Activated gamma-delta T cell treated with Interleukin-2 at 50 U/mL for 16 hours (primary cell): ENCODE results near the gene SIDT1.

Source experiments
- DNase-seq: peaks from one replicate; pipeline ENCODE4 v3.0.0-alpha.2; 2020

Gene SIDT1

DNA sequence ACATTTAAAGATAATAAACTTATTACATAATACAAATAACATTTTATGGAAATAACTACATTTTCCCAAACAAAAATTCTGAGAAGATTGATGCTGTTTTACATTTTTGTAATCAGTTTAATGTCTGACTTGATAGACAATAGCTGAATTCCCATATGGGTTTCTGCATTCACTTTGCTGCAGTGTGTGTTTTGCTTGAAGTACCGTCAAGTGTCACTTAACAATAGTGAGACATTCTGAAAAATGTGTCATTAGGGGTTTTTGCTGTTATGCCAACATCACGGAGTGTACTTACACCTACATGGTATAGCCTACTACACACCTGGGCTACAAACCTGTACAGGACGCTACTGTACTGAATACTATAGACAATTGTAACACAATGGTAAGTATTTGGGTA, 106.6 kb downstream of the SIDT1 start:
- no peak for DNase-seq

- no peak for DNase-seq
These were observed 111.2 kb downstream of the SIDT1 start for GRCh38 chr3:113643583-113643982.

GRCh38 chr3:113648524-113648923, 116.2 kb downstream of the SIDT1 start:
- no peak for DNase-seq

DNA sequence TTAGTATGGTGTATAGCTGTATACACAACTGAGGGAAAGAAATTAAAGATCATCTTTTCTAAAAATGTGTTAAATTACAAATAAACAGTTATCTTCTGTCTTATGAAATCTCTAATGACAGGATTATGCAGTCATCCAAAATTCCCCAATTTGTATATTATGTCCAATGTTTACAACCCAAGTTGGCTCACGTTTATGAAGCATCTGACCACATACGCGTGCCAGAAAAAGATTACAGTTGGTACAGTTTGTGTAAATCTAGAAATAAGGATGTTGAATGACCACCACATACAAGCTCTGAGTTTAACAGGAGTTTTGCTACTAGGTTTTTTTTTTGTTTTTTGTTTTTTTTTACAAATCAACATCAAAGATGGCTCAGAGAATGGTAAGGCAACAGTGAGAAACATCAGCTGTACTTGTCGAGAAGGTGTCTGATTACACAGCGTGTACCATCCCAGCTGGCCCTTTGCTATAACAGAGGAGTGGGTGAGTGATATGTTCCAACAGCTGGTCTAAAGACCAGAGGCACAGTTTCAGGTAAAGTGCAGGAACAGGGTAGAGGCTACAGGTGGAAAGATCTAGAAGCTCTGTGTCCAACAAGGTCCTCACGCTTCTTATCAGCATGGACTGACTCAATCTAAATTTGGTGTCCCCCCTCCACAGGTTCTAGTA, 117.0 kb downstream of the SIDT1 start:
- no peak for DNase-seq

DNA sequence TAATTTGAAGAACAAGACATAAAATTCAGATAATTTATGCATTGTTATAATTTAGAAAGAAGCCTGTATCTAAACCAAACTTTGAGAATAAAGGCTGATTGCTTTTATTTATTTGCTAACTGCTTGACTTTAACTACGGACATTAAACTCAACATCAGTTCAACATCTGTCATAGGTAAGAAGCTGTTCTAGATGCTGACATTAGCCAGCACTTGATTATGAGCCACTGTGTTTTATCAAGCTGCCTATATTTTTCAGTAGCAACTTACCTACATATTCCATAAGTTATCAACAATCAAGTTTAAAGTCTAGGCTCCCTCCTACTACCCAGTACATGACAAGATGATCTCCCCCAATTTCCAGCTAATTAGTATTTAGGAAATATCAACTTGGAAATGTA, 122.0 kb downstream of the SIDT1 start:
- DNase-seq = no peak

DNA sequence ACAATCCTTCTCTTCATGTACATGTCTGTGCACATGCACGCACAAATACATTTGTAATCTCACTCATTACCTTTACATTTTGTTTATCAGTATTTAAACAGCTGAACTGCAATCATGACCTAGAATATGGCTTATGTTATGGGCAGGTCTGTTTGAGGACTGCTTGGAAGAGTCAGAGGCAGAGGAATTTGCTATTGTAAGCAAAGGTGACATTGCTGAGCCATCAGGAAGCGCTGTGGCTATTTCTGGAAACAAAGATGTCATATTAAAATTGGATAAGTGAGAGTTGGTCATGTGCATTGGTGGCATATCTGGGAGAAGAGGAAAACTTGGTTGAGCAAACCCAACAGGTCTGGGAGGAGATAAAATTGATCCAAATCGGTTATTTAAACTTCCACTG, 122.5 kb downstream of the SIDT1 start:
- DNase-seq = no peak

DNA sequence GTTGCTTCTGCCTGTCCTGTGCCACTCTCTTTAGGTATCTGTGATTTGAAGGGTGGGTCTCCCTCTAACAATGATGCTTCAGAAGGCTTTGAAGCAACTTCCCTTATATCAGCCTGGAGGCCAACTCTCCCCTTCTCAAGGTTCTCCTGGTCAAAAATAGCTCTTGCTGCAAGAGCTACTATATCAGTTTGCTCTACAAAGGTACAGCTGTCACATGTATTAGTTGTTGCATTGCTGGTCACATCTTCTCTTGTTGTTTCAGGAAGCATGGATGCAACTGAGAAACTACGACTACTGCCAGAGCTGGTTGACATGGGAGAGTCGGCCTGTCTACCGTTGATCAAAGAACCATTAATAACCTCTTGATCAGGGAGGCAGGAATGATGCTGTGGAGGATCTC, 125.8 kb downstream of the SIDT1 start:
- DNase-seq = no peak

GRCh38 chr3:113659101-113659541, 126.8 kb downstream of the SIDT1 start:
- no peak for DNase-seq

DNA sequence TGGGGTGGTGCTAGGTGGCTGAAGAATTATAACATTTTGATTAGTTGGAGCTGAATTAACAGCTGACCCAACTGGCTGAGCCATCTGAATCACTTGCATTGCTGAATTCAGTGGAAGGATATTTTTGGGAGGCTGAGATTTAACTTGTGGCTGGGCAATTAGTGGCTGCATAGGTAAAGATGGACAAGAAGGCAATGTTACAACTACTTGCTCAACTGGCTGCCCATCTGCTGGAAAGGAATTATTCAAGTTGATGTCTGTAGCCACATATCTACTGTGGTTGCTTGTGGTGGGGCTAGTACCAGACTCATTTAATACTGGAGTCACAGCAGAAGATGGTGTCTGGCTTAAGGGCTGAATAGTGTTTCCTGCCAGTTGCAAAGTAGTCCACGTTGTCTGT, 127.6 kb downstream of the SIDT1 start:
- no peak for DNase-seq

GRCh38 chr3:113660458-113660857, 128.1 kb downstream of the SIDT1 start:
- no peak for DNase-seq

DNA sequence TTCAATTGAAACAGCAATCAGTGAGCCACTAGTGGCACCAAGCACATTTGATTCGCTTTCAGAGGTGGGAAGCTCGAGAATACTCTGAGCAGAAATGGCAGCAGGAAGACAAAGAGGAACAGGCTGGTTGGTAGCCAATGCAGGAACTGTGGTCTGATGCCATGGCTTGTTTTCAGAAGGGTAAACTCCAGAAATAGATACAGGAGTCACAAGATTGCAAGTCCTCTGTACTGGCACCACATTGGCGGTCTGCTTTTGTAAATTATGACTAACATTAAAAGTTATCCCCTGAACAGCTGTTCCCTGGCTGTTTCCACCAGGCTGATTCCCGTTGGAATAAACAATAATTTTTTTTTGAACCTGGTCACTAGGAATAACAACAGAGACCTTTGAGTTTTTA, 128.5 kb downstream of the SIDT1 start:
- no peak for DNase-seq

DNA sequence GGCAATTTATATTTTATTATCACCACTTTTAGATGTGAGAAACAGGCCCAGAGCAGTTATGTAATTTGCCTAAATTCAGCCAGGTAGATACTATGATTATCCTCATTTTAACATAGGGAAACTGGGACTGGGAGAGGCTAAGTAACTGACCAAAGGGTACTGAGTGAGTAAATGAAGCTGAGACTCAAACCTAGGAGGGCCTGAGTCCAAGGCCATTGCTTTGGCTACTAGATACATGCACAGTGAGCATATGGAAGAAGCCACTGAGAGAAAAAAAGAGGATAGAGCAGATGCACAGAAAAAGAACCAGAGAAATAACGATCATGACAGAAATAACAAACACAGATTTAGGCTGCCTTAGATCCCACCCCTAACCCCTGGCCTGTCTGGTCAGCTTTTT, 130.5 kb downstream of the SIDT1 start:
- DNase-seq = no peak

GRCh38 chr3:113663324-113663750, 131.0 kb downstream of the SIDT1 start:
- no peak for DNase-seq

DNA sequence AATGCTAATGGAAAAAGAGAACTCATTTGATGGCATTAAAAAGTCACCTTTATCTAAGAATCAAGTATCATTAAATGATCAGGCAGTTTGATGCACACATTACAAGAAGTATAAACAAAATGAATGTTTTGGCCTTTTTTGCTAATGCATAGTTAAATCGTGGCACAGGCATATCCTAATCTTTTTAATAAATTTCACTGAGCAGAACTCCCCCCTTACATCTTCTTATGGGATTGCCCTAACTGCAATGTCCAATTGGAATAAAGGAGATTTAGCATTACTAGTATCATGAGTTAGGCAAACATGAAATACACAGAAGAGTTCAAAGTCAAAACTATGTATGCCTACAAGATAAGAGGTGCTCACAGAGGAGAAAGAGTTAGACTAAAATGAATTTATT, 131.4 kb downstream of the SIDT1 start:
- no peak for DNase-seq

DNA sequence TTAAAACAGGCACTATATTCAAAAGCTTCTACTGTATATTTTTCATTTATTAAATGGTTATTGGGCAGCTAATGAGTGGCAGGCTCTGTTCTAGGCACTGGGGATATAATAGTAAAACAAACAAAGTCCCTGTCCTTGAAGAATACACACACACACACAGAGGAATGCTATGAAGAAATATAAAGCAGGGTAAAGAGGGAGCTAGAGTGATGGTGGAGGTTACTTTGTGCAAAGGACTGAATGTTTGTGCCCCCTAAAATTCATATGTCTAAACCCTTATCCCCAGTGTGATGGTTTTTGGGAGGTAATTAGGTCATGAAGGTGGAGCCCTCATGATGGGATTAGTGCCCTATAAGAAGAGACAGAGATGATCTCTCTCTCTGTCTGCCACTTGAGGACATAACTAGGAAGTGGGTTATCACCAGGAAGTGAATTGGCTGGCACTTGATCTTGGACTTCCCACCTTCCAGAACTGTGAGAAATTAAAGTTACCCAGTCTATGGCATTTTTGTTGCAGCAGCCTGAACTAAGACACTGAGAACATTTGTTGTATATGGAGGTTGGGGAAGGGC, 132.3 kb downstream of the SIDT1 start:
- no peak for DNase-seq

GRCh38 chr3:113668015-113668414, 135.7 kb downstream of the SIDT1 start:
- DNase-seq = no peak

DNA sequence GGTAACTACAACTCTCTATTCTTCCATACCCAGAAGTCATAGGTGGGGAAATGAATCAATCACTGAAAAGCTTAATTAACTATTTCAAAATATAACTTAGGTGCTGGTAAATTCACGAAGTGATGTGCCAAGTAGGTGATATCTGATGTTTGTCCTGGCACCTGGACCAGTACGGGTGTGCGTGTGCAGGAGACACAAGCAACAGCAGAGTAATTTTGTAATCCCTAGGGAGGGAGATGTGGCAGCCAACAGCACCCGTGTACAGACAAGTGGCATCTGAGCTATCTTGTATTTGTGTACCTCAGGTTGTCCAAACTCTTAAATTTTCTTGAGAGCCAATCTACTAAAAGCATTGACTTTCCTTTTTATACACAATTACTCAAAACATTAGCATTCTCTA, 141.2 kb downstream of the SIDT1 start:
- DNase-seq = no peak

DNA sequence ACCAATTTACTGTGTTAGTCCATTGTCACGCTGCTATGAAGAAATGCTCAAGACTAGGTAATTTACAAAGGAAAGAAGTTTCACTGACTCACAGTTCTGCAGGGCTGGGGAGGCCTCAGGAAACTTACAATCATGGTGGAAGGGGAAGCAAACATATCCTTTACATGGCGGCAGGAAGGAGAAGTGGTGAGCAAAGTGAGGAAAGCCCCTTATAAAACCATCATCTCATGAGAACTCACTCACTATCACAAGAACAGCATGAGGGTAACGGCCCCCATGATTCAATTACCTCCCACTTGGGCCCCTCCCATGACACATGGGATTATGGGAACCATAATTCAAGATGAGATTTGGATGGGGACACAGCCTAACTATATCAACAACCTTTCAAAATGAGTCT, 143.9 kb downstream of the SIDT1 start:
- DNase-seq = no peak

GRCh38 chr3:113677737-113678136, 145.4 kb downstream of the SIDT1 start:
- no peak for DNase-seq

- DNase-seq = no peak
These were observed 146.4 kb downstream of the SIDT1 start for GRCh38 chr3:113678773-113679172.
